Head of caudate nucleus (tissue), 42 donors: ENCODE measurements around the gene ZC3H18.
"Not testable (repeated sequence)": the region's sequence is repeated elsewhere in the genome, so short reads cannot be mapped to it uniquely, and the experiment has no call there.

Source experiments
- DNase-seq, 42 donors: peaks; one replicate each; pipeline versions ENCODE4 v3.0.0 to v3.0.0-alpha.2; 2020 to 2021; ENCODE audit warnings: mixed read lengths in 7 of 42
- intact Hi-C: fragments of 100-400 bp; cut with DNase I; formaldehyde crosslinking; loops from one replicate; pipeline ENCODE4 v1.15.0; 2022

Gene ZC3H18

DNA sequence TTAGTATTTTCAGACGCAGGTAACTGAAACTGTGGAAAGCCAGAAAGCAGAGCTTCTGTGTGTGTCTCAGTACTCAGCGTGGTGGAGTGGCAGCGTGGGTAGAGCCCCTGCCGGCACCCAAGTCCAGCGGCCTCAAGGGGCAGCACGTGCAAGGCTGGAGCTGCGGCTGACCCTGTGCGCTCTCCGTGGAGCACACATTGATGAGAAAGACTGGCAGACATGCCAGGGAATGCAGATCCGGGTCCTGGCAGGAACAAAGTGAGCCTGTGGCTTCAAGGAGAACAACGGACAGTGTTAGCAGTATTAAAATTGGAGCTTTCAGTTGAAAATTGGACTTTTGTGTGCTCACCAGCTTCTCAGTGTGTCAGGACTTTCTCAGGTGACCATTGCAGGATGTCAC is 23.3 kb downstream of the ZC3H18 start:
- intact Hi-C loops = no loop called here
- peak; percentile 25 to 88 (median 64) for DNase-seq

DNA sequence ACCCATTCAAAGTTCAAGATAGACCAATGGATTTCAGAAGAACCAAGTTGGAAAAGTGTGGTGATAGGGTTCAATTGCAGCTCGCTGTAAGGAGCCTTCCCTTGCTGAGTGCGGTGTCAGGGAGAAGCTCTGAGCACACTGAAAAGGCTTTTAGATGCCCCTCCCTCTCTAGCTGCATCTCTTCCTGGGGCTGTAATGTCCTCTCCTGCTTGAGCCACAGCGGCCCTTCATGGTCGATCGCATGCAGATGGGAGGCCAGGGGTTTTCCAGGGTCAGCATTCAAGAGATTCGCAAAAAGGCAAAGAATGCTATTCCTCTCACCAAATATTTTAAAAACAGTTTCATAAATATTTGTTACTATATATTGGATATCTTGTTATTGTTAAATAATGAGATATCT is 23.7 kb downstream of the ZC3H18 start:
- peak in 3 of 42 donors; percentile 15 to 60 (median 16) for DNase-seq
- intact Hi-C loops = no loop called here

DNA sequence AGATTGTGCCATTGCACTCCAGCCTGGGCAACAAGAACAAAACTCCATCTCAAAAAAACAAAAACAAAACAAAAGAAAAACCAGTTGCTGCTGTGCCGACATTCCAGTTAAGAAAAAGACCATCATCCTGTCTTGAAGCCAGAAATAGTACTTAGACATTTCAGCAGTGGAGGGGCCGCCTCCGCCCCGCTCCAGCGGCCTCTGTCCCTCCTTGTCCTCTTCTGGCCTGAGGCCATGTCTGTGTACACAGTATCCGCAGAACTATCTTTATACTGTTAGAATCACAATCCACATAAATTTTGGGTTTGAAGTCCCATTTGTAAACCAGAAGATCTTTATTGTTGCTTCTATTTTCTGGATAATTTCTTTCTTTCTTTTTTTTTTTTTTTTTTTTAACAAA is 24.9 kb downstream of the ZC3H18 start:
- intact Hi-C loops = no loop called here
- DNase-seq = peak in 2 of 42 donors; percentile 40 to 60

DNA sequence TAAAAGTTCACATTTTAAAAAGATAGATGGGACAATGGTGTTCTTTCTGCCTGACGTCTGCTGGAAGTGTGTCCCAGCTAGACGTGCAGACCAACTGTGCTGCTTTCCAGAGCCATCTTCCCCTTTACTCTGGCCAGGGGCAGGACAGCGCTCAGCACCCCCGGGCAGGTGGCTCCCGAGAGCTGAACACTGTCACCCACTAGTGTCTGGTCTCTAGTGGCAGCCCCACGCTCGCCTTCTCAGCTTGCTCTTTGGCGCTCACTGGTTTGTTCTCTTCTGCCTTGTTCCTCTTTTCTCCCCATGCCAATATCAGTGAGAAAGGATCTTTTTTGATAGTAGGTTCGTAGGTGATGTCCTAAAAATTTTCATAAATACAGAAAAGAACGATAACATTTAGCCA is 25.7 kb downstream of the ZC3H18 start:
- no peak for DNase-seq
- intact Hi-C loops = no loop called here

DNA sequence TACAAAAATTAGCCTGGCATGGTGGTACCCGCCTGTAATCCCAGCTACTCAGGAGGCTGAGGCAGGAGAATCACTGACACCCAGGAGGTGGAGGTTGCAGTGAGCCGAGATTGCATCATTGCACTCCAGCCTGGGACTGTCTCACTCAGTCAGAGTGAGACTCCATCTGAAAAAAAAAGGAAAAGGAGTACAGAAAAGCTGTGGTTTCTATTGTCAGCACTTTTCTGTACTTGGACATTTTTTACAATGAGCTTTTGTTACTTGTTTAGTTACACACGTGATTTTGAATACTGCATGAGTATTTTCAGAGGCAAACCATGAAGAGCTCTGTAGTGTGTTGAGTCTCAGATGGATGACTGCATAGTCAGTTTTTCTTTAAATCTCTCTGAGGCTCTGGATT is 26.3 kb downstream of the ZC3H18 start:
- intact Hi-C loops = no loop called here
- DNase-seq = peak in 9 of 42 donors; percentile 32 to 62 (median 36)

DNA sequence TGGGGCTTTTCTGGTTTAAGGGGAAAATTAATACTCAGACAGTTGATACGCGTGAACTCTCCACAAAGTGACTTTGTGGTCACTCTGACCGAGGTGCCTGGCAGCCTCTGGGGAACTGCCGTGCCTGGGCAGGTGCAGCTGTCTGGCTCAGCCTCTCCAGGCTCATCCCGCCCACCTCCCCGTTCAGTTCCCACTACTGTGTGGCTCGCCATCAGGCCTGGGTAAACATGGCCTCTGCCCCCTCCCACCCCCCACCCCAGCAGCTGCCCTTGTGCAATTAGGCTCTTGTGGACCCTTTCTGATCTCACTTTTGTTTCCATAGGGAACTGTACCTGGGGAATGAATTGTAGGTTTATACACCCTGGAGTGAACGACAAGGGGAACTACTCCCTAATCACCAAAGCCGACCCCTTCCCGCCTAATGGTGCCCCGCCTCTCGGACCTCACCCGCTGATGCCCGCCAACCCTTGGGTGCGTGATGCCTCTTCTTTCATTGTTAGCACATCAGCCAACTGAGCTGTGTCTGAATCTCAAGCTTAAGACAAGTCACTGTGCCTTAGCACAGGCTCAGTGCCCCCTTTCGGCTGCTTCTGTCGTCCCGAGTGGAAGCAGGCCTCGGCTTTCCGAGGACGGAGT is 27.8 kb downstream of the ZC3H18 start:
- DNase-seq = no peak
- intact Hi-C loops = no loop called here

DNA sequence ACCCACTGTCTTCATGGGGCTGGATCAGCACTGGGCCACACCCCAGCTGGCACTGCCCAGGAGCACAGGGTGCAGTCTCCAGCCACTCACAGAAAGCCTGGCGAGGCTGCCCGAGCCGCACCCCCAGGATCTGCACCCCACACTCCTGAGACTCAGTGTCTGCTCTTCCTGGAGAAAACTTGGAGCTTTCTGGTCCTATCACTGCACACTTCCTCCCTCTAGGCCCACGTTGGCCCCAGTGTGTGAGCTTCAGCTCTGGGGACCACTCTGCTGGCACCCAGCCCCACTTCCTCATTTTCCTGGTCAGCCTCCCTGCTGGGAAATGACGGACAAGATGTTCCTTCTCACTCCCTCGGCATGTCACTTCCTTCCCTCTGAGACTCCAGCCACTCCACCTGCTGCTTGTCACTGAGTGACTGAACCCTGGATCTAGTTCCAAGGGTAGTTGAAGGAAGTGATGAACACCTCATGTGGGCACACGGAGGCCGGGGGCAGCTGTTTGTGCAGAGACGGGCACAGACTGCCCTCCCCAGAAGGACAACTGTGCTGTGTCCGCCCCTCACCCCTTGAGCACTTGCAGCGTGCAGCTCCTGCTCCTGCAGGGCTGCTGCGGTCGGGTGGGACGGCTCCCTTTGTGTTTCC is 29.0 kb downstream of the ZC3H18 start:
- peak in 39 of 42 donors; percentile 16 to 81 (median 57) for DNase-seq
- intact Hi-C loops = no loop called here

DNA sequence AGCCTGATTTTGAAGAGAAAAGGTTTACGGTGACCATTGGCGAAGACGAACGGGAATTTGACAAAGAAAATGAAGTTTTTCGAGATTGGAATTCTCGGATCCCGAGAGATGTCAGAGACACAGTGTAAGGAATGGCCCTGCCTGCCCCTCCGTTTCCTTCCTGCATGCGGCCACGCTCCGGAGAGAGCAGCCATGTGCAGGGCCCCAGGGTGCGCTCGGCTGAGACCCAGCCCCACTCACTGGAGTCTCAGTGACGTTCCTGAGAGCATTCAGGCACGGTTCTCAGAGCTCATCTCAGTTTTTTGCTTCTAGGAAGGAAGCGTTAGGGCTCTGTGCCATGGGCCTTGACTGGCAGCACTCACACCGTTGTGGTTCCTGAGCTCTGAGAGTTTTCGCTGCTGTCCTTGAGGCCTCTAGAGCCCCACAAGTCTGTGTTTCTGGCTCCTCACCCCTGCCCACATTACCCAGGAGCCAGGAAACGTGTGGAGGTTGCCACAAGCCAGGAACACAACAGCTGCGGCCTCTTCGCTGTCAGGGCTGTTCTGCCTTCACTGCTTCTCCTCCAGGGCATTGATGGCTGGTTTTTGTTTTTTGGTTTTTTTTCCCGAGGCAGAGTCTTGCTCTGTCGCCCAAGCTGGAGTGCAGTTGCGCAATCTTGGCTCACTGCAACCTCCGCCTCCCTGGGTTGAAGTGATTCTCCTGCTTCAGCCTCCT is 29.8 kb downstream of the ZC3H18 start:
- DNase-seq = no peak
- intact Hi-C loops = no loop called here

DNA sequence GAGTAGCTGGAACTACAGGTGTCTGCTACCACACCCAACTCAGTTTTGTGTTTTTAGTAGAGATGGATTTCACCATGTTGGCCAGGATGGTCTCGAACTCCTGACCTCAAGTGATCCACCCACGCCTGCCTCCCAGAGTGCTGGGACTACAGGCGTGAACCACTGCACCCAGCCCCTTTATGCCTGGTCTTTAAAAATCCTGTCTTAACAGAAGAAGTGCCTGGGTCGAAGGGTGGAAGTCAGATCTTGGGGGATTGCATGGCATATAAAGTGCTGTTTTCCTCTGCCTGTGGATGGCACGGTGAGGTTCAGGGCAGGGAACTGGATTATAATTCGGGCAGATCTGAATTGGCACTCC is 30.3 kb downstream of the ZC3H18 start:
- DNase-seq = no peak
- intact Hi-C loops = no loop called here

DNA sequence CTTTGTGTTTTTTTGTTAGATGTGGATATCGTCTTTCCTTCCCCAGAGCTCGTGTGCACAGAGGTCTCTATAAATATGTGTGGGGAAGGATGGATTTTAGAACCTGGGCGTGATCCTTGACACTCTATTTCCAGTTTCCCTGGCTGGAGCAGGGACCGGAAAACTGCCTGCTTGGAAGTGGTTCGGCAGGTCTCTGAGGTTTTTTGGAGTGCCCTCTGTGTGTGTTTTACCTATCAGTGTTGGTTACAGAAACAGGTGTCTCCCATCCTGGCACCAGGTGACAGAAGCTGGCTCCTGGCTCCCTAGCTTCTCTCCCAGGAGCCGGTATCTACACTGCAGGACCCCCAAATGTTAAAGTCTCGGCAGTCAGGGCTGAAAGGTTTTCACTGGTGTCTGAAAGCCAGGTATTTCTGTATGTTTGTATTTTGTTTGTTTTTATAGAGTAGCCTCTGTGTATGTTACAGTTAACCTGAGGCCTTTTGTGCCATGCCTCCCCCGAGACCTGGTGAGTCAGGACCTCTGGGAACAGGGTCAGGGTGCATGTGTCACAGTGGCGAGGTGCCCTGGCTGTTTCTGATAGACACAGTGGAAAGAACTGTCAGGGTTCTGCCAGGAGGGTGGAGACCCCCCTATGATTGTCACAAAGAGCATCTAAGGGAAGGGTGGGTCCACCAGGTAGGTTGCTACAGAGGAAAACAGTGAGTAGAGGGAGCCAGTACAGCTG is 31.3 kb downstream of the ZC3H18 start:
- intact Hi-C loops = no loop called here
- no peak for DNase-seq

DNA sequence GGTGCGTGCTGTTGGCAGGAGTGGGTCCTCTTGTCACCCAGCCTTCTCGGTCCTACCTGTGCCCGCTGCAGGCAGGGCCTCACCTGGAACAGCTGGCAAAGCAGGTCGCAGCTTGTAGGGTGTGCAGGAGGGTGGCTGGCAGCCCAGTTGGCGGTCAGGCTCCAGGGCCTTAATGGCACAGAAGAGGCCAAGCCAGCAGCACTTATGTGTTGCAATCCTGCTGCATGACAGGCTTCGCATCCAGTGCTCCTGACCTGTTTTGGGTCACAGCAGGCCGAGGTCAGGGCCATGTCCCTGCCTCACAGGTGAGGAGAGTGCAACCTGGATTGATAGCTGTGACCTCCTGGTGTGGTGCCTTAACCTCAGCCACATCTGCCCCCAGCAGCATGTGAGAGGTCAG is 31.9 kb downstream of the ZC3H18 start:
- no peak for DNase-seq
- intact Hi-C loops = no loop called here

DNA sequence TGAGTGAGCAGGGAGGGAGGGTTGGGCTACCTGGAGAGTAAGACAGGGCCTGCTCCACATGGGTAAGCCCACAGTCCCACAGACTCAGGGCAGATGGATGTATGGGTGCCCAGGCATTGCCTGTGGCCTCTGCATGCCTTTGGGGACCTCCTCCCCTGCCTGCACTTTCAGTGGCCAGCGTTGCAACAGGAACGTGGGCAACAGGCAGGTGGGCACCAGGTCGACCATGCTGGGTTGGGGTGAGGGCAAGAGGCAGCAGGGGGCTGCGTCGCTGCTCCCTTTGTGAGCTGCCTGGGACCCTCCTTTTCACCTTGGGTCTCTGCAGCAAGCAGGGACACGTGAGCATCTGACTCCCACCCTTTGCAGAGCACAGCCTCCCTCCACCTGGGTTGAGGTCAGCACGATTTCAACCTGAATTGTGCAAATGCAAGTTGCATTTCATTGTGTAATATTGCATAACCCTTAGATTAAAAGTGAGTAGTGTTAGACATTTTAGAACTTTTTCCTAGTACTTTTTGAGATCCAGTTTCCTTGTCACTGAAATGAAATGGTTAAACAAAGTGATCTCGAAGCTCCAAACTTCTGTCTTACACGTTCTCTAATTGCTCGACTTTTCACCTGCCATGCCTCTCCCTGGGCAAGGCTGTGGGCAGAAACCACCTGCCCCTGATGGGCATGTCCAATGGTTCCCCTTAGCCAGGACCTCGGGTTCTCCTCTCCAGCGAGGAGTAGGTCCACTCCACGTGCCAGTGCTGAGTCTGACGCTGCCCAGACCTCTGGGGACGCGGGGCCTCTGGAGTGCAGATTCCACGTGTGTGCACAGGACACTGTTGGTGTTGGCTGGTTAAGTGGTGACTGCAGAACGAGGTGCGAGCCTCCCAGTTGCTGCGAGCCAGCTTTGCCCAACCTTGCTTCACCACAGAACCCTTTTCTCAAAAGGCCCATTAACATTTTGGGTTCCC is 35.3 kb downstream of the ZC3H18 start:
- intact Hi-C loops = no loop called here
- no peak for DNase-seq

DNA sequence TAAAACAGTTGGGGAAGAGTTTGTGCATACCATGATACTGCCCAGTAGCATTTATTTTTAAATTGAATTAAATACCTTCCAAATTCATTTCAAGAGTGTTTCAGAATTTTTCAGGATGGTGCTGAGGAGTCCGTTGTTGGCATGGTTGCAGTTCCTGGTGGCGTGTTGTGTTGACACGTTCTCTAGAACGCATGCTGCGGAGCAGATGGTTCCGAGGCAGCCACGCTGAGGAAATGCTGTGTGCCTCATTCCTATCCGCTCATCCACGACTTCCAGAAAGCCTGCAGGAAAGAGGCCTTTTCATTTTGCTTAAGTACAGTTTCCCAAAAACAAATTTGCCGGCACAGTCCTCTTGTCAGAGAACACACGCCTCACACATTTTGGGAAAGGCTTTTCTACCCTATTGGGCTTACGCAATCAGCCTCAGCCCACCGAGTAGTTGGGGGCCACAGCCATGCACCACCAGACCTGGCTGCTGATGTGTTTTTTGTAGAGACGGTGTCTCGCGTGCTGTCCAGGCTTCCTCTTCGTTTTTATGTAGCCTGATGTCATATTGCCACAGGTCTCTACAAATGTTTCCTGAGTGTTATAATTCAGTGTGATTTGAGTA is 36.0 kb downstream of the ZC3H18 start:
- intact Hi-C loops = no loop called here

DNA sequence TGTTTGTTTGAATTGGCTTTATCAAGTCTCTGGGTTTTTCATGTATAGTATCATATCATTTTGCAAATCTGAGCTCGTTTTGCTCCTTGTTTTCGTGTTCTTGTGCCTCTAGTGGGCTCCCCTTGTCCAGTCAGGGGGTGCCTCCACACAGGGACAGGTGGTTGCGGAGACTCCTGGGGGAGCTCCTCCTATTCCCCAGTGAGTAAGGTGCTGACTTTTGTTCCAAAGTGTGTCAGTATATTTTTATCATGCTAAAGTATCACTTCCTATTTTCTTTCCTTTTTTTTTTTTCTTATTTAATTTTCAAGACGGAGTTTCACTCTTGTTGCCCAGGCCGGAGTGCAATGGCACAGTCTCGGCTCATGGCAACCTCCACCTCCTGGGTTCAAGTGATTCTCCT is 37.9 kb downstream of the ZC3H18 start:
- no peak for DNase-seq
- intact Hi-C loops = no loop called here

More for the DNA sequence above, 36.0 kb downstream of the ZC3H18 start:
- no peak for DNase-seq

DNA sequence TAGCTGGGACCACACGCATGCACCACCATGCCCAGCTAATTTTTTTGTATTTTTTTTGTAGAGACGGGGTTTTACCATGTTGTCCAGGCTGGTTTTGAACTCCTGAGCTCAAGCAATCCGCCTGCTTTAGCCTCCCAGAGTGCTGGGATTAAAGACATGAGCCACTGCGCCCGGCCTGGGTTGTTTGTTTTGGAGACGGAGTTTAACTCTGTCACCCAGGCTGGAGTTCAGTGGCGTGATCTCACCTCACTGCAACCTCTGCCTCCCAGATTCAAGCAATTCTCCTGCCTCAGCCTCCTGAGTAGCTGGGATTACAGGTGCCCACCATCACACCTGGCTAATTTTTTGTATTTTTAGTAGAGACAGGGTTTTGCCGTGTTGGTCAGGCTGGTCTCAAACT is 39.2 kb downstream of the ZC3H18 start:
- intact Hi-C loops, DNase-seq: not testable (repeated sequence)

DNA sequence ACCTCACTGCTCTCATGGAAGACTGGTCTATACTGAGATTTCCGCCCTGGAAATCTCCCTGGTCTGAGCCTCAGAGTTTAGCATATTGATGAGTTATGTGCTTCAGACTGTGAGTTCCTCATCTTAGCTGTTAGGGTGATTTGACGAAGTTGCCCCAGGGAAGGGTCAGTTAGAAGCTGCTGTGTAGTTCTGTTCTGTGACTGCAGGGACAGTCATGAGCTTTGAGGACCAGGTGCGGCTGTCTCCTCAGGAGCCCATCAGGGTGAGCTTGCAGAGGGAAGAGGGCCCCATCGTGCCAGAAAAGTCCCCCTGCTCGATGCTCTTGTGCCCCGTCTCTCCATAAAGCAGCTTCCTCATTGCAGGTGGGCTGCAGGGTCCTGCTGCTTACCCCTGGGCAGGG is 39.9 kb downstream of the ZC3H18 start:
- intact Hi-C loops = no loop called here
- no peak for DNase-seq

DNA sequence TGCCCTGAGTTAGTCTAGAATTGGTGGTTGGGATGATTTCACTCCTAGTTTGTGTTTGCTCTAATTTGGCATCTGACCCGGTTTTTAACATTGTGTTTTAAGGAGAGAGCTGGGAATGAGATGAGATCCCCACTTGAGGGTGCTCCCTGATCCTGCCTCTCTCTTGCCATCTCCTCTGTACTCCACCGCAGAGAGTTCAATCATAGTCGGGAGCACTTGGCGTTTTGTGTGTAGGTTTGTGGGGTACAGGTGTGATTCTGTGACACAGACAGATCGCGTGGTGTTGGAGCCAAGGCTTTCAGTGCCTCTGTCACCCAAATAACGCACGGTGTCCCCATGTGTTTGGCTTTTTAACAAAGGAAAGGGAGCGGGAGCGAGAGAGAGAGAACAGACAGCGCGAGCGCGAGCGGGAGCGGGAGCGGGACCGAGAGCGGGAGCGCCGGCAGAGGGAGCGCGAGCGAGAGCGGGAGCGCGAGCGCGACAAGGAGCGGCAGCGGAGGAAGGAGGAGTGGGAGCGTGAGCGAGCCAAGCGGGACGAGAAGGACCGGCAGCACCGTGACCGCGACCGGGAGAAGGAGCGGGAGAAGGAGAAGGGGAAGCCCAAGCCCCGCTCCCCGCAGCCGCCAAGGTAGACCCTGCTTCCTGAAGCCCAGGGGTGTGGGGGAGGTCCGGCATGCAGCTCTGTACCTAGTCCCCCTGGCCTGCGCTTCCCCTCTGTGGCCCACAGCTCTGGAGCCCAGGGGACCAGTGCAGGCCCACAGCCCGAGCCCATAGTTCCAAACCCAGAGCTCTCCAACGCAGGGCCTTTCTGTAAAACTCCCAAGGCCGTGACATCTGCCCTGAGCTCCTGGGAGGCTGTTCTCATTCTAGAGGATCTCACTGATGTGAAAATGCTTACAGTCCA is 41.0 kb downstream of the ZC3H18 start:
- intact Hi-C loops = no loop called here
- DNase-seq = peak in 37 of 42 donors; percentile 24 to 78 (median 51)
